HG03558 (cell line): Measurements from ENCODE around the gene ATP12A.

ENCODE experiments used
- ATAC-seq: cut with Tn5 transposase; IDR thresholded peaks from one replicate; pipeline ENCODE4 v1.9.1; 2021; ENCODE audit warnings: moderate number of reproducible peaks; ENCODE audit not compliant: unreplicated experiment; ENCODE audit errors: extremely low read depth

The ATP12A gene

GRCh38 chr13:24680258-24680920 lies at the start of gene ATP12A:
Gene ATP12A, plus strand, starts transcription at chr13:24680408. Its CDS starts 336 bp downstream, at chr13:24680744.
- no peak for ATAC-seq

GRCh38 chr13:24630851-24631620 lies 49.2 kb upstream of the ATP12A start:
- ATAC-seq = no peak

- ATAC-seq = no peak
Observed at GRCh38 chr13:24631922-24632321, 48.3 kb upstream of the ATP12A start.

GRCh38 chr13:24632382-24633121 lies 47.7 kb upstream of the ATP12A start:
- ATAC-seq = no peak

GRCh38 chr13:24636776-24637175 lies 43.4 kb upstream of the ATP12A start:
- no peak for ATAC-seq

- ATAC-seq = no peak
Observed at GRCh38 chr13:24638096-24638495, 42.1 kb upstream of the ATP12A start.

GRCh38 chr13:24640752-24641151 lies 39.5 kb upstream of the ATP12A start:
- ATAC-seq = no peak

- no peak for ATAC-seq
Observed at GRCh38 chr13:24642219-24642618, 38.0 kb upstream of the ATP12A start.

- no peak for ATAC-seq
Observed at GRCh38 chr13:24644036-24644435, 36.2 kb upstream of the ATP12A start.

GRCh38 chr13:24648271-24648670 lies 31.9 kb upstream of the ATP12A start:
- ATAC-seq = no peak

GRCh38 chr13:24648983-24649687 lies 31.1 kb upstream of the ATP12A start:
- no peak for ATAC-seq

- no peak for ATAC-seq
Observed at GRCh38 chr13:24649688-24650043, 30.5 kb upstream of the ATP12A start.

- ATAC-seq = no peak
Observed at GRCh38 chr13:24650161-24650560, 30.0 kb upstream of the ATP12A start.

- no peak for ATAC-seq
Observed at GRCh38 chr13:24651718-24652345, 28.4 kb upstream of the ATP12A start.

GRCh38 chr13:24652359-24652758 lies 27.8 kb upstream of the ATP12A start:
- ATAC-seq = no peak

GRCh38 chr13:24654741-24655140 lies 25.5 kb upstream of the ATP12A start:
- no peak for ATAC-seq

- ATAC-seq = no peak
Observed at GRCh38 chr13:24659239-24659638, 21.0 kb upstream of the ATP12A start.

- no peak for ATAC-seq
Observed at GRCh38 chr13:24660023-24660741, 20.0 kb upstream of the ATP12A start.

- no peak for ATAC-seq
Observed at GRCh38 chr13:24661713-24662112, 18.5 kb upstream of the ATP12A start.
